Glutamatergic neuron (in vitro differentiated cells): ENCODE data around the gene SLC39A10. TPM values are rescaled to one million over a fixed set of nuclear protein-coding genes. Genes with fewer than 3 reads are reported as not detected.
"Not testable (repeated sequence)": the region's sequence is repeated elsewhere in the genome, so short reads cannot be mapped to it uniquely, and the experiment has no call there.

Source experiments
- DNase-seq: peaks from one replicate; pipeline ENCODE4 v3.0.0; 2022
- H3K27ac Mint-ChIP-seq: one replicate; pipeline ENCODE4 v1.8.0; 2020; ENCODE audit warnings: mild to moderate bottlenecking, mixed read lengths, inconsistent platforms; ENCODE audit not compliant: unreplicated experiment
- H3K27me3 Mint-ChIP-seq: one replicate; pipeline ENCODE4 v1.8.0; 2020; ENCODE audit warnings: mild to moderate bottlenecking, moderate library complexity, mixed read lengths, inconsistent platforms; ENCODE audit not compliant: unreplicated experiment
- H3K36me3 Mint-ChIP-seq: one replicate; pipeline ENCODE4 v1.8.0; 2020; ENCODE audit warnings: mild to moderate bottlenecking, mixed read lengths, inconsistent platforms; ENCODE audit not compliant: unreplicated experiment
- H3K4me1 Mint-ChIP-seq: one replicate; pipeline ENCODE4 v1.8.0; 2020; ENCODE audit warnings: mild to moderate bottlenecking, low read depth, mixed read lengths, inconsistent platforms; ENCODE audit not compliant: unreplicated experiment
- H3K4me3 Mint-ChIP-seq: one replicate; pipeline ENCODE4 v1.8.0; 2020; ENCODE audit warnings: mild to moderate bottlenecking, mixed read lengths, inconsistent platforms; ENCODE audit not compliant: unreplicated experiment
- H3K9me3 Mint-ChIP-seq: one replicate; pipeline ENCODE4 v1.8.0; 2020; ENCODE audit warnings: mild to moderate bottlenecking, moderate library complexity, mixed read lengths, inconsistent platforms; ENCODE audit not compliant: unreplicated experiment
- CTCF ChIP-seq: fragments of 200-600 bp; sonication (generic); IDR thresholded peaks from one replicate; pipeline ENCODE4 v1.5.0; 2021; ENCODE audit not compliant: partially characterized antibody, unreplicated experiment
- total RNA-seq: library from RNA; stranded (reverse); fragmentation: NEBNext Ultra II Directional; extraction: Animal tissue kit (Norgen Biotek cat#: 25700); gene quantifications from one replicate; pipeline ENCODE4 v1.2.1, GENCODE V29; 2021; ENCODE audit not compliant: unreplicated experiment

The SLC39A10 gene
- total RNA-seq, 1 donor from 2014 or later = 102 TPM

- no peak for TF ChIP-seq CTCF
- no peak for DNase-seq
- Mint-ChIP-seq H3K4me3 (no peak overlapping the region), H3K36me3 (no peaks in the 10 kb centered on the region), H3K27me3 (no peaks in the 10 kb centered on the region), H3K4me1 (no peaks in the 10 kb centered on the region), H3K9me3 (no peaks in the 10 kb centered on the region), H3K27ac (no peak overlapping the region)
Observed at GRCh38 chr2:195638750-195639149, 18.3 kb upstream of the SLC39A10 start.

GRCh38 chr2:195639238-195639858 is 17.7 kb upstream of the SLC39A10 start:
- Mint-ChIP-seq H3K4me1 (no peaks in the 10 kb centered on the region), H3K4me3 (no peak overlapping the region), H3K27ac (no peak overlapping the region), H3K9me3 (no peaks in the 10 kb centered on the region), H3K36me3 (no peaks in the 10 kb centered on the region), H3K27me3 (no peaks in the 10 kb centered on the region)
- no peak for DNase-seq
- TF ChIP-seq CTCF = no peak

- TF ChIP-seq CTCF = no peak
- H3K27me3 Mint-ChIP-seq = no peaks in the 10 kb centered on the region
- no peak overlapping the region for H3K4me3 Mint-ChIP-seq
- H3K27ac Mint-ChIP-seq = no peak overlapping the region
- no peak for DNase-seq
- H3K9me3 Mint-ChIP-seq = no peaks in the 10 kb centered on the region
- H3K36me3 Mint-ChIP-seq = no peaks in the 10 kb centered on the region
- no peaks in the 10 kb centered on the region for H3K4me1 Mint-ChIP-seq
Observed at GRCh38 chr2:195639959-195640358, 17.1 kb upstream of the SLC39A10 start.

- no peaks in the 10 kb centered on the region for H3K27me3 Mint-ChIP-seq
- H3K9me3 Mint-ChIP-seq = no peaks in the 10 kb centered on the region
- no peak for TF ChIP-seq CTCF
- H3K27ac Mint-ChIP-seq = no peak overlapping the region
- no peak overlapping the region for H3K4me3 Mint-ChIP-seq
- H3K4me1 Mint-ChIP-seq = peaks cover 2% of the 10 kb centered on the region
- no peaks in the 10 kb centered on the region for H3K36me3 Mint-ChIP-seq
- DNase-seq = no peak
Observed at GRCh38 chr2:195642027-195642678, 14.9 kb upstream of the SLC39A10 start.

GRCh38 chr2:195642679-195643068 is 14.4 kb upstream of the SLC39A10 start:
- H3K36me3 Mint-ChIP-seq = no peaks in the 10 kb centered on the region
- no peak for TF ChIP-seq CTCF
- H3K27ac Mint-ChIP-seq = no peak overlapping the region
- H3K9me3 Mint-ChIP-seq = no peaks in the 10 kb centered on the region
- DNase-seq = no peak
- no peaks in the 10 kb centered on the region for H3K27me3 Mint-ChIP-seq
- H3K4me3 Mint-ChIP-seq = no peak overlapping the region
- peaks cover 2% of the 10 kb centered on the region for H3K4me1 Mint-ChIP-seq

- not testable (repeated sequence) for H3K4me3 Mint-ChIP-seq, H3K9me3 Mint-ChIP-seq, H3K27me3 Mint-ChIP-seq, DNase-seq, H3K36me3 Mint-ChIP-seq, H3K4me1 Mint-ChIP-seq, H3K27ac Mint-ChIP-seq
Observed at GRCh38 chr2:195644708-195645107, 12.3 kb upstream of the SLC39A10 start.
